ENCODE results near the gene SCYL2. TPM values are rescaled to one million over a fixed set of nuclear protein-coding genes. Genes with fewer than 3 reads are reported as not detected.

SCYL2 gene
- total RNA-seq, 1 experiment from 2014 or later = 41.4 TPM

- no peak overlapping the region for H3K18ac ChIP-seq (ENCODE audit: insufficient read length, low read depth, low read length)
These were observed 22.1 kb downstream of the SCYL2 start for GRCh38 chr12:100289038-100289437.

More at GRCh38 chr12:100289038-100289437, 22.1 kb downstream of the SCYL2 start:
- no peak overlapping the region for H3K27ac Mint-ChIP-seq
- Histone ChIP-seq H3K27ac (ENCODE audit: insufficient read length, low read depth, low read length) (no peak overlapping the region), H4K91ac (ENCODE audit: insufficient read length, low read depth, low read length) (no peak overlapping the region), H3K79me2 (ENCODE audit: insufficient read depth, low read length) (no peaks in the 10 kb centered on the region), H2BK20ac (ENCODE audit: low read depth, low read length, poor library complexity, severe bottlenecking) (no peak overlapping the region), H3T11ph (ENCODE audit: low read length) (no peak overlapping the region), H3K23ac (ENCODE audit: insufficient read length, low read depth, low read length) (no peak overlapping the region), H3K4me1 (ENCODE audit: insufficient read depth, low read length) (no peaks in the 10 kb centered on the region), H3K4ac (ENCODE audit: low read depth, low read length) (no peak overlapping the region), H2AFZ (ENCODE audit: low read length) (no peak overlapping the region), H4K8ac (replicated peaks; ENCODE audit: insufficient read length, low read depth, low read length) (no peak overlapping the region), H3K4me2 (ENCODE audit: insufficient read depth, insufficient read length, low read length) (no peak overlapping the region), H3K27me3 (ENCODE audit: insufficient read depth, low read length) (no peaks in the 10 kb centered on the region), H3K23me2 (ENCODE audit: insufficient read length, low read depth, low read length, poor library complexity, severe bottlenecking) (no peaks in the 10 kb centered on the region), H2AK5ac (ENCODE audit: insufficient read length, low read length) (no peak overlapping the region), H4K5ac (ENCODE audit: insufficient read length, low read depth, low read length) (no peak overlapping the region), H4K20me1 (ENCODE audit: control insufficient read depth, insufficient read depth, insufficient read length) (no peaks in the 10 kb centered on the region), H3K14ac (ENCODE audit: insufficient read depth, low read length) (no peak overlapping the region), H3K9ac (ENCODE audit: extremely low read depth, insufficient read length, low read length) (no peak overlapping the region), H3K9me3 (ENCODE audit: control insufficient read depth, low read depth, low read length) (no peaks in the 10 kb centered on the region), H2BK120ac (ENCODE audit: low read depth, low read length, poor library complexity, severe bottlenecking) (no peak overlapping the region), H2BK12ac (ENCODE audit: insufficient read length, low read depth, low read length) (no peak overlapping the region), H3K79me1 (ENCODE audit: insufficient read depth, low read depth, low read length, poor library complexity, severe bottlenecking) (no peaks in the 10 kb centered on the region), H2BK15ac (ENCODE audit: low read depth, low read length) (no peak overlapping the region), H2BK5ac (ENCODE audit: insufficient read length, low read length) (no peak overlapping the region), H3K56ac (ENCODE audit: insufficient read length, low read depth, low read length) (no peak overlapping the region)
- peaks cover 4 to 6% of the 10 kb centered on the region in 2 experiments; a peak in 3 of 5 replicates for H3K9me3 Mint-ChIP-seq
- peaks cover 20 to 23% (median 22%) of the 10 kb centered on the region in 3 experiments for H3K36me3 Mint-ChIP-seq (ENCODE audit: insufficient read depth in 1 of 3, low read depth in 3 of 3)
- no peaks in the 10 kb centered on the region for H3K27me3 Mint-ChIP-seq (ENCODE audit: low read depth)
- no CpG with 5 or more reads among the region's 5 CpGs for WGBS (ENCODE audit: extremely low coverage, insufficient read length, low lambda C conversion rate)
- TF ChIP-seq, protein P1, sequence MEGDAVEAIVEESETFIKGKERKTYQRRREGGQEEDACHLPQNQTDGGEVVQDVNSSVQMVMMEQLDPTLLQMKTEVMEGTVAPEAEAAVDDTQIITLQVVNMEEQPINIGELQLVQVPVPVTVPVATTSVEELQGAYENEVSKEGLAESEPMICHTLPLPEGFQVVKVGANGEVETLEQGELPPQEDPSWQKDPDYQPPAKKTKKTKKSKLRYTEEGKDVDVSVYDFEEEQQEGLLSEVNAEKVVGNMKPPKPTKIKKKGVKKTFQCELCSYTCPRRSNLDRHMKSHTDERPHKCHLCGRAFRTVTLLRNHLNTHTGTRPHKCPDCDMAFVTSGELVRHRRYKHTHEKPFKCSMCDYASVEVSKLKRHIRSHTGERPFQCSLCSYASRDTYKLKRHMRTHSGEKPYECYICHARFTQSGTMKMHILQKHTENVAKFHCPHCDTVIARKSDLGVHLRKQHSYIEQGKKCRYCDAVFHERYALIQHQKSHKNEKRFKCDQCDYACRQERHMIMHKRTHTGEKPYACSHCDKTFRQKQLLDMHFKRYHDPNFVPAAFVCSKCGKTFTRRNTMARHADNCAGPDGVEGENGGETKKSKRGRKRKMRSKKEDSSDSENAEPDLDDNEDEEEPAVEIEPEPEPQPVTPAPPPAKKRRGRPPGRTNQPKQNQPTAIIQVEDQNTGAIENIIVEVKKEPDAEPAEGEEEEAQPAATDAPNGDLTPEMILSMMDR (conservative IDR thresholded peaks at IDR 0.05) = no peak
- no peaks in the 10 kb centered on the region for H3K4me1 Mint-ChIP-seq
- no peak for DNase-seq
- no peak overlapping the region for H3K4me3 Mint-ChIP-seq

All from H9 (cell line).